Large intestine (tissue), 3 donors: ENCODE data around the gene DGUOK. TPM values are rescaled to one million over a fixed set of nuclear protein-coding genes. Genes with fewer than 3 reads are reported as not detected.
A peak's percentile ranks its signal among the peaks of the same experiment; 100 is the strongest.

ENCODE experiments used
- DNase-seq, 2 donors: peaks; one replicate each; pipeline versions ENCODE4 v3.0.0 to v3.0.0-alpha.2; 2013
- H3K27ac ChIP-seq: one replicate; pipeline ENCODE4 v1.5.1; 2013; ENCODE audit warnings: low read length
- H3K27me3 ChIP-seq: 2 replicates; pipeline ENCODE4 v1.6.1; 2013; ENCODE audit warnings: low read length; ENCODE audit not compliant: control insufficient read depth, insufficient read depth
- H3K36me3 ChIP-seq: 2 replicates; pipeline ENCODE4 v1.6.1; 2013; ENCODE audit warnings: low read length; ENCODE audit not compliant: control insufficient read depth, insufficient read depth
- H3K4me1 ChIP-seq: one replicate; pipeline ENCODE4 v1.6.1; 2013; ENCODE audit warnings: low read length; ENCODE audit not compliant: control insufficient read depth, insufficient read depth
- H3K4me3 ChIP-seq: one replicate; pipeline ENCODE4 v1.5.1; 2013; ENCODE audit warnings: low read length
- H3K9me3 ChIP-seq: one replicate; pipeline ENCODE4 v1.6.1; 2013; ENCODE audit warnings: mild to moderate bottlenecking, low read depth, low read length, moderate library complexity; ENCODE audit not compliant: control insufficient read depth
- WGBS: methylation state at CpG from one replicate; pipeline ENCODE4 v1.1.5; 2013; ENCODE audit warnings: low lambda C conversion rate; ENCODE audit not compliant: insufficient coverage; 5-methylcytosine and 5-hydroxymethylcytosine counted together
- polyA plus RNA-seq: library from polyadenylated mRNA; unstranded; fragments of 120-200 nt; gene quantifications from one replicate; pipeline ENCODE4 v1.2.1, GENCODE V29; 2013

Gene DGUOK
- polyA plus RNA-seq, 1 donor: 51.9 TPM

GRCh38 chr2:73946215-73946614 lies 19.5 kb downstream of the DGUOK start:
- H3K27me3 ChIP-seq: no peaks in the 10 kb centered on the region
- DNase-seq: no peak
- H3K27ac ChIP-seq: no peak overlapping the region
- WGBS: 100% methylated on average over 1 of the region's 1 CpG
- no peak overlapping the region for H3K4me3 ChIP-seq
- peaks cover 49% of the 10 kb centered on the region for H3K36me3 ChIP-seq
- H3K9me3 ChIP-seq: no peaks in the 10 kb centered on the region
- peaks cover 15% of the 10 kb centered on the region for H3K4me1 ChIP-seq

GRCh38 chr2:73946666-73947065 lies 20.0 kb downstream of the DGUOK start:
- Histone ChIP-seq H3K9me3 (no peaks in the 10 kb centered on the region), H3K4me1 (peaks cover 15% of the 10 kb centered on the region), H3K27me3 (no peaks in the 10 kb centered on the region), H3K36me3 (peaks cover 54% of the 10 kb centered on the region), H3K4me3 (no peak overlapping the region), H3K27ac (no peak overlapping the region)
- WGBS: no CpG with 5 or more reads among the region's 3 CpGs
- no peak for DNase-seq

GRCh38 chr2:73947412-73948018 lies 20.8 kb downstream of the DGUOK start:
- DNase-seq: no peak
- Histone ChIP-seq H3K36me3 (peaks cover 62% of the 10 kb centered on the region), H3K27ac (peak overlapping the region; percentile 64), H3K4me1 (peaks cover 15% of the 10 kb centered on the region), H3K4me3 (no peak overlapping the region), H3K9me3 (no peaks in the 10 kb centered on the region), H3K27me3 (no peaks in the 10 kb centered on the region)
- WGBS: 91% methylated on average over 1 of the region's 5 CpGs

- H3K36me3 ChIP-seq: peaks cover 70% of the 10 kb centered on the region
- no peak for DNase-seq
- peak overlapping the region; percentile 78 for H3K27ac ChIP-seq
- no peaks in the 10 kb centered on the region for H3K9me3 ChIP-seq
- no peaks in the 10 kb centered on the region for H3K27me3 ChIP-seq
- H3K4me1 ChIP-seq: peaks cover 15% of the 10 kb centered on the region
- H3K4me3 ChIP-seq: no peak overlapping the region
Observed at GRCh38 chr2:73949802-73950201, 23.1 kb downstream of the DGUOK start.

- no peak overlapping the region for H3K27ac ChIP-seq
- DNase-seq: no peak
- H3K36me3 ChIP-seq: peaks cover 65% of the 10 kb centered on the region
- no peak overlapping the region for H3K4me3 ChIP-seq
- peaks cover 15% of the 10 kb centered on the region for H3K4me1 ChIP-seq
- no peaks in the 10 kb centered on the region for H3K9me3 ChIP-seq
- WGBS: 75% methylated on average over 4 of the region's 12 CpGs
- H3K27me3 ChIP-seq: no peaks in the 10 kb centered on the region
Observed at GRCh38 chr2:73952499-73953446, 26.1 kb downstream of the DGUOK start.

- H3K9me3 ChIP-seq: no peaks in the 10 kb centered on the region
- H3K36me3 ChIP-seq: peaks cover 63% of the 10 kb centered on the region
Observed at GRCh38 chr2:73956218-73956865, 29.7 kb downstream of the DGUOK start.

GRCh38 chr2:73961274-73961673 lies 34.6 kb downstream of the DGUOK start:
- H3K9me3 ChIP-seq: peaks cover 3% of the 10 kb centered on the region
- H3K27me3 ChIP-seq: no peaks in the 10 kb centered on the region
- H3K27ac ChIP-seq: no peak overlapping the region
- no peak for DNase-seq
- no peaks in the 10 kb centered on the region for H3K4me1 ChIP-seq
- WGBS: no CpG with 5 or more reads among the region's 4 CpGs
- H3K36me3 ChIP-seq: peaks cover 26% of the 10 kb centered on the region
- H3K4me3 ChIP-seq: no peak overlapping the region

More at GRCh38 chr2:73956218-73956865, 29.7 kb downstream of the DGUOK start:
- no peak overlapping the region for H3K4me3 ChIP-seq
- no peak overlapping the region for H3K27ac ChIP-seq
- no peak for DNase-seq
- no peaks in the 10 kb centered on the region for H3K4me1 ChIP-seq
- 100% methylated on average over 1 of the region's 5 CpGs for WGBS
- H3K27me3 ChIP-seq: no peaks in the 10 kb centered on the region

- no CpG with 5 or more reads among the region's 12 CpGs for WGBS
Observed at GRCh38 chr2:73961823-73962615, 35.3 kb downstream of the DGUOK start.

GRCh38 chr2:73962798-73963197 lies 36.1 kb downstream of the DGUOK start:
- Histone ChIP-seq H3K27me3 (no peaks in the 10 kb centered on the region), H3K27ac (no peak overlapping the region), H3K36me3 (peaks cover 17% of the 10 kb centered on the region), H3K4me1 (no peaks in the 10 kb centered on the region), H3K4me3 (no peak overlapping the region), H3K9me3 (peaks cover 3% of the 10 kb centered on the region)
- DNase-seq: no peak
- WGBS: 86% methylated on average over 1 of the region's 5 CpGs

More at GRCh38 chr2:73961823-73962615, 35.3 kb downstream of the DGUOK start:
- no peaks in the 10 kb centered on the region for H3K27me3 ChIP-seq
- H3K27ac ChIP-seq: no peak overlapping the region
- H3K36me3 ChIP-seq: peaks cover 21% of the 10 kb centered on the region
- peaks cover 3% of the 10 kb centered on the region for H3K9me3 ChIP-seq
- DNase-seq: no peak
- no peak overlapping the region for H3K4me3 ChIP-seq
- no peaks in the 10 kb centered on the region for H3K4me1 ChIP-seq
